Femur (tissue), 1 donor: ENCODE results near the gene SENP7.
"Not testable (repeated sequence)": the region's sequence is repeated elsewhere in the genome, so short reads cannot be mapped to it uniquely, and the experiment has no call there.

Experiments used
- DNase-seq: peaks from one replicate; pipeline ENCODE4 v3.0.0-alpha.2; 2017

The SENP7 gene

DNA sequence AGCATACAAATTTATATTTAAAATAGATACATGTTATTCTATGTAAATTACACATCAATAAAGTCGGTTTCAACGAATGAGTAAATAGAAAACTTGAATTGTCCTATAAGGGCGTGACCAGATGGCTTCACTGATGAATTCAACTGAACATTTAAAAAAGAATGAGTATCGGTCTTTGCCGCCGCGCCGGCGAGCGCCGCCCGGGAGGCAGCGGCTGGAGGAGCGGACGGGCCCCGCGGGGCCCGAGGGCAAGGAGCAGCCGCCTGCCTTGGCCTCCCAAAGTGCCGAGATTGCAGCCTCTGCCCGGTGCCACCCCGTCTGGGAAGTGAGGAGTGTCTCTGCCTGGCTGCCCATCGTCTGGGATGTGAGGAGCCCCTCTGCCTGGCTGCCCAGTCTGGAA is 74.4 kb downstream of the SENP7 start:
- DNase-seq, result not testable (repeated sequence)

DNA sequence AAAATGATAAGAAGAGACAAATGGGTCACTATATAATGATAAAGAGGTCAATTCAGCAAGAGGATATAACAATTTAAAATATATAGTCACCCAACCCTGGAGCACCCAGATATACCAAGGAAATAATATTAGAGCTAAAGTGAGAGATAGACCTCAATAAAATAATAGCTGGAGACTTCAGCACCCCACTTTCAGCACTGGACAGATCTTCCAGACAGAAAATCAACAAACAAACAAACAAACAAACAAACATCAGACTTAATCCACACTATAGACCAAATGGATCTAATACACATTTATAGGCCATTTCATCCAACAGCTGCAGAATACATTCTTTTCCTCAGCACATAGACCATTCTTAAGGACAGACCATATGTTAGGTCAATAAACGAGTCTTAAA is 79.4 kb downstream of the SENP7 start:
- DNase-seq, result no peak

DNA sequence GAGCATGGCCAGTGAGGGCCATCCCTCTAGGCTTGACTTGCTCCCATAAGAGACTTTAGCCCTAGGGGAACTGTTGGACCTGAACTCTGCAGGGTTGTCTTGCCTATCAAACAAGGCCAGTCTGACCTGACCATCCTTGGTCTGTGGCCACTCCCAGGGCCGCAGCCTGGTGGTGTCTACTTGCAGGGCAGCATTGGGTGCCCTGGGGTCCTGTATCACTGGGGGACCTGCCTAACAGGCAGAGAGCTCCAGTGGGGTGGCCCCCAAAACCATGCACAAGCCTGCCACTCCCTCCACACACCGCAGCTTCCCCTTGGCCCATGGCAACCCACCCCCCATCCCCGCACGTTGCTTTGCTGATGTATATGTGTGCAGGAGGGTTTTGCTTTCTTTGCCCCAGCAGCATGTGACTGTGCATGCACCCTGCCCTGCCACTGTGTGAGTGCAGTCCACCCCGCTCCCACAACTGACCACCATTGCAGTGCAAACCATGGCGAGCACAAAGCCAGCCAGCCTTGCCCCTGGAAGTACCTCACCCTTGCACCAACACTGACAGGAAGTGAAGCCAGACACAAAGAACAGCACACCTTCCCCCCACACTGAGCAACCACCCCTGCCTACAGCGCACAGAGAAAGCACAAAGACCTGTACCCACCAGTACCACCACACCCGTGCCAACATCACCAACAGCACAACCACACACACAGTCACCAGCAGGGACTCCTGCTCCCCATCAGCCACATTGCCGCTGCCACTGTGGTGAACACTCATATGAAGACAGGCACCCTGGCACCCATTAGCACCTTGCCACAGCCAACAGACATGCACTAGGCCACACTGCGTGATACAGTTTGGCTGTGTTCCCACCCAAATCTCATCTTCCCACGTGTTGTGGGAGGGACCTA is 88.8 kb downstream of the SENP7 start:
- DNase-seq, result no peak

GRCh38 chr3:101418851-101419250 is 94.2 kb downstream of the SENP7 start:
- no peak for DNase-seq

DNA sequence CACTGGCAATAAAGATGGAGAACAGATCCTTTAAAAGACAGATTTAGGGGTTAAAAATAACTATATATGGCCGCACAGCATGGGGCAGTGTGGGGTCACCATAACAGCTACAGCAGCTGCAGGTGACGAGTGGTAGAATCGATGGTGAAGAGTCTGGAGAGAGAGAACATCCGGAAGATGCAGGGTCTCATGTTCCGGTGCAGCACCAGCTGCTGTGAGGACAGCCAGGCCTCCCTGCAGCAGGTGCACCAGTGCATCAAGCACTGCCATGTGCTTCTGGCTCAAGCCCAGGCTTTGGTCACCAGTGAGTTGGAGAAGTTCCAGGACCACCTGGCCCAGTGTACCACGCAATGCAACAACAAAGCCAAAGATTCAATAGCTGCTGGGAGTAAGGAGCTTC is 98.9 kb downstream of the SENP7 start:
- no peak for DNase-seq

DNA sequence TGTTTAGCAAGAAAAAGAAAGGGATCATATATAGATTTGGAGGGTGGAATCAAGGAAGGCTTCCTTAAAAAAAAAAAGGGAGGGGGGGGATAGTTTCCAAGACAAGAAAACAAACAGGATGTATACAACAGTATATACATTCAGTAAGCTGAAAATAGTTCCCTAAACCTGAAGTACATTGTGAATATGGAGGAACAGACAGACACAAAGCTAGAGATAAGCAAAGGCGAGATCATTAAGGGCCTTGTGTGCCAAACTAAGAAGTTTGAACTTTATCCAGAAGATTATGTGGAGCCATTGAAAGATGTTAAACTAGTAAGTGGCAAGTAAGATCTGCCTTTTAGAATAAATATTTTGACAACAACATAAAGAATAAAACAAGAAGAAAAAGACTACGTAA is 99.4 kb downstream of the SENP7 start:
- DNase-seq, result no peak

- no peak for DNase-seq
These were observed 121.5 kb downstream of the SENP7 start for GRCh38 chr3:101391413-101391950.

DNA sequence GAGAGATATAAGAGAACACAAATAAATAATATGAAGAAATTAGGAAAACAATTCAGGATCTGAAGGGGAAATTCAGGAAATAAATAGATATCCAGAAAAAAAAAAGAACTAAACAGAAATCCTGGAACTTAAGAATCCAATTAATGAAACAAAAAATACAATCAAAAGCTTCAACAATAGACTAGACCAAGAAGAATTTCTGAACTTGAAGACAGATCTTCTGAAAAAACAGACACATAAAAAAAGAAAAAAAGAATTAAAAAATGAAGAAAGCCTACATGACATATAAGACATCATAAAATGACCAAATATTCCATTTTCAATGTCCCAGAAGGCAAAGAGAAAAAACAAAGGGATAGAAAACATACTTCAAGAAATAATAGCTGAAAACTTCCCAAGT is 124.3 kb downstream of the SENP7 start:
- DNase-seq, result no peak

DNA sequence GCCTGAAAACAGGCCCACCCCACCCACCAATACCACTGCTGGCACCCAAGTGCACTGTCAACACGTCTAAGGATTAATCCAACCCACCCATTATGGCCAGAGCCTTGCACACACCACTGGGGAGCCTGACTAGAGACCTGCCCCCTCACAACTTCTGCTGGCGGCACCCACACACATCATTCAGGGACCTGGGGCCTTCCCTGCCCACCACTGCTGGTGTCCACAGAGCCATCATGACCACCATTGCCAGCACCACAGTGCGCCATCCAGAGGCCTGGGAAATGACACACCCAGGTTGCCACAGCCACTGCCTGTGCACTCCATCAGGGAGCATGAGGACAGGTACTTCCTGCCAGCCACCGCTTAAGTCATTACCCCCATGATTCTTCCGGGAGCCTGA is 125.7 kb downstream of the SENP7 start:
- no peak for DNase-seq

DNA sequence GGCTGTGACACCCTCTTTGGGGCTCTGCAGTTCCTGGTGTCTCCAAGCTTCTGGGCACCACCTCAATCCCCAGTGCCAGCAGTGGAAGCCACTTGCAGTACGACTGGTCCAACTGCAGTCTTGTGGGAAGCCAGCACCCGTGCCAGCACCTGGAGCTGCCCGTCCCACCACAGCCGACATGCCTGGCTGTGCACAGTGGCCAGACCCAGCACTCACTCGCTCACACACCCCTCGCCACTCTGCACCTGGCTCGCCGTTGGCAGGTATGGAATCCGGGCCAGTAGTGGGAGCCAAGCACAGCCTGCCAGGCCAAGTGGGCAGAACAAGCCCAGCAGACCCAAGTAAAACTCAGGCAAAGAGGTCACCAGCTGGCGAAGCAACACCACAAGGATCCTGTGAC is 128.6 kb downstream of the SENP7 start:
- no peak for DNase-seq

DNA sequence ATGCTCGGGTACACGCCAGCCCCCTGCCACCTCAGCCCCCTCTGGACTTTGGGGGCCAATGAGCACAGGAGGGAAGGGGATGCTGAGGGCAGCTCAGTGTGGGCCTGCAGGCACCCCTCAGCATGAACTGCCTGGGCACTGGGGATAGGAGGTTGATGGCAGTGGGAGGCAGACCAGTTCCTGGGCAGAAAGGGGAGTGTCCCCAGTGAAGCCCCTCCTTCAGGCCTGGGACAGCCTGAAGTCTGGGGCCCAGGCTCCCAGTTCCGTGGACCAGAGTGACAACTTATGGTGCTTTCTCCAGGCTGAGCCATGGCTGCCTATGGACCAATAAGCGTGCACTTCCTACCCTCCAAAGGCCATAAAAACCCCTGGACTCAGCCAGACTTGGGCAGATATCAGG is 129.4 kb downstream of the SENP7 start:
- DNase-seq, result no peak

DNA sequence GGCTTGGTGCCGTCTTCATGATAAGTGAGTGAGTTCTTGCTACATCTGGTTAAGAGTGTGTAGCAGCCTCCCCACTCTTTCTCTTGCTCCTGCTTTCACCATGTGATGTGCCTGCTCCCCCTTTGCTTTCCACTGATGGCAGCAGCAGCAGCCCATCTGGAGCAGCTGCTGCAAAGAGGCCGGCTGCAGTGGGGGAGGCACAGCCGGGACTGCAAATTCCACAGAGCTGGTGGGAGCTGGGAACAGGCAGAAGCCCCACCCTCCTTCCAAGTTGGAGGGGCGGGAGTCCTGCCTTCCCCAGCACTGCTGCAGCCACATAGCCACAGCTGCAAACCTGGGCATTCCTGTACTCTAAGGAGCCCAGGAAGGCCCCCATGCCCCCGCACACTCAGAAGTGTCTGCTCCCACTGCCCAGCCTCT is 129.8 kb downstream of the SENP7 start:
- peak; percentile 62 for DNase-seq

DNA sequence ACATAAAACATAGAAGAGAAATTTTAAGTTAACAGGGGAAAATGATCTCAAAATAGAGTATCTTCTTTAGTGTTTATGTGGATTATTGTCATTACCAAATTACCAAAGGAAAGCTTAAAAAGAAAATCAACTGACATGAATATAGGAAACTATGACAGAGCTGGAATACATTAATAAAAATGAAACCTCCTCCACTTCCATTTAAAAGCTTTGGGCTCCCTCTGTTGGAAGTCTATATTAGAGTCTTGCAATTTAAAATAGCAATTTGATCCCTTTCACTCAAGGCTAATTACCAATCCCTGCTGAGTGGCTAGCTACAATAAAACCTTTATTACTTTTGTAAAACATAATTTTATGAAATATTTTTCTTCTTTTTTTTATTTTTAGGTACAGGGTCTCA is 131.2 kb downstream of the SENP7 start:
- DNase-seq, result no peak

DNA sequence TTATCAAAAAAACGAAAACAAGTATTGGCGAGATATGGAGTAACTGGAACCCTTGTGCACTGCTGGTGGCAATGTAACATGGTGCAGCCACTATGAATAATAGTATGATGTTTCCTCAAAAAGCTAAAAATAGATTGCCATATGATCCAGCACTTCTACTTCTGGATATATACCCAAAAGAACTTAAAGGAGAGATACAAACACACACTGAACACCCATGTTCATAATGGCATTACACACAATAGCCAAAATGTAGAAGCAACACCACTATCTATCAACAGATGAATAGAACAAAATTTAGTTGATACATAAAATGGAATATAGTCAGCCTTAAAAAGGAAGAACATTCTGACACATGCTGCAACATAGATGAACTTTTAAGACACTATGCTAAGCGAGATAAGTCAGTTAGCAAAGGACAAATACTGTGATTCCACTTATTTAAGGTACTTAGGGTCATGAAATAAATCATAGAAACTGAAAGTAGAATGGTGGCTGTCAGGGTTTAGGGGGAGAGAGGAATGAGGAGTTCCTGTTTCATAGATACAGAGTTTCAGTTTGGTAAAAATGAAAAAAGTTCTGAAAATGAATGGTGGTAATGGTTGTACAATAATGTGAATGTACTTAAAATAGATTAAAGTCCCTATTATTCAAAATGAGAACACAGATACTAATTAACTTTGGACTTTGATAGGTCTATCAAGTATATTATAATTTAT is 133.2 kb downstream of the SENP7 start:
- DNase-seq, result no peak

GRCh38 chr3:101377796-101378195 is 135.2 kb downstream of the SENP7 start:
- DNase-seq, result no peak

- no peak for DNase-seq
These were observed 135.8 kb downstream of the SENP7 start for GRCh38 chr3:101377209-101377608.

- DNase-seq, result no peak
These were observed 137.4 kb downstream of the SENP7 start for GRCh38 chr3:101375586-101375985.

DNA sequence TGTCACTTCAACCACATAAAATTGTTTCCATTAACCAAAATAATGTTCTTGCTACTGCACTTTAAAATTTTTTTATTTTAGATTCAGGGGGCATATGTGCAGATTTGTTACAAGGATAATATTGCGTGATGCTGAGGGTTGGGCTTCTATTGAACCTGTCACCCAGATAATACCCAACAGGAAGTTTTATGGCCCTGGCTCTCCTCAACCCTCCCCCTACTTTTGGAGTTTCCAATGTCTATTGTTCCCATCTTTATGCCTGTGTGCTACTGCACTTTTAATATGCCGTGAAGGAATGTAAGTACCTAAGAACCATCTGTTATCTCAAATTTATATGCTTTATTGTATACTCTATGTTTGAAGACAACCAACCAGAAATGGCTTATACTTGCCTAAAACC is 150.6 kb downstream of the SENP7 start:
- DNase-seq, result no peak

GRCh38 chr3:101351829-101352228 is 161.2 kb downstream of the SENP7 start:
- no peak for DNase-seq

DNA sequence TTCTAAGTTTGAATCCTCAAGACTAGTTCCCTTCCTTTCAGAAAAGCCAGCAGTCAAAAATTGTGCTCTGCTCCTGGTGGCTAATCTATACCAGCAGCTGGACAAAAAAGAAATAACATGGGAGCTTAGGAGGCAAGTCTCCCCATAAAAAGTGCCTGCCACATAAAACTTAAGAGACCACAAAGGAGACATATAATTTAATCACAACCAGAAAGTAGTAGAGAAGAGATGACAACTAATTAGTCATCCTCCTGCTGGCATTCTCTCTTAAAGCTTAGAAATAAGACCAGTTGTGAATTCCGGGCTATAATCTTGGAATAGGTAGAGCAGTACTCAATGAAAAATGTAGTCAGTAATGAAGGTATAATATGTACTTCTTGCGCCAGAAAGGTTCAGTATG is 172.4 kb downstream of the SENP7 start:
- no peak for DNase-seq

- no peak for DNase-seq
These were observed 179.1 kb downstream of the SENP7 start for GRCh38 chr3:101333883-101334282.

- DNase-seq, result no peak
These were observed 183.9 kb downstream of the SENP7 start for GRCh38 chr3:101329016-101329673.

DNA sequence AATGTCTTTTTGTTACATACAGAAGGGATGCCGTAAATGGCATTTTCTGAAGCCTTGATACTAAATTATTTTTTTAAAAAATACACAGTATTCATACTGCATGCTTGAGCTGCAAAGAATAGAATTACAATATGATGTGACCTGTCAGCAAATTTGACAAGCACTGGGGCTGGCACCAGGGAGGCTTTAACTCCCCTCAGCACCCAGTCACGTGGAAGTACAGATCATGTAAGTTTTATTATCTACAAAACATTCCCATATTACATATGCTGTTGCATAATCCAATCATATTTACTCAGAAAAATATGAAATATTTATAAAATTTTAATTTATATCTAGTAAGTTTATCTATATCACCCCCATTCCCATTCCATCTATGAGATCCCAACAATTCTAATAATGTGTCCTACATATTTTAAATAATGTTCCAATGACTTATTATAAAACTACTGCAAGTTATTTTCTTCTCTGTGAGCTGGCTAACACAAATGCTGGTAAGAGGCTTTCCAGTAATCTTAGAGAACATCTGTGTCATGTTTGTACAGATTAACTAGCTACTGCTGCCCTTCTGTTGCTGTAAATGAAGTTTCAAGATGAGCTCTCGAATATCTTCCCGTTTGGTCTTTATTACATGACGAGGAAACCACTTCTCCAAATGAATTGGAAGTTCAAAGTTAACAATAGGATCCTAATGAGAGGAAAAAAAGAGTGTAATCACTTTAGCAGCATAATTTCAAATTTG is 187.4 kb downstream of the SENP7 start:
- no peak for DNase-seq
